Stomach (tissue), 9 donors: Measurements from ENCODE around the gene ANKMY2. TPM values are rescaled to one million over a fixed set of nuclear protein-coding genes. Genes with fewer than 3 reads are reported as not detected.
"Not testable (repeated sequence)": the region's sequence is repeated elsewhere in the genome, so short reads cannot be mapped to it uniquely, and the experiment has no call there.

ENCODE experiments used
- DNase-seq, 2 donors: peaks; one replicate each; pipeline versions ENCODE4 v3.0.0 to v3.0.0-alpha.2; 2013 to 2019
- H3K27ac ChIP-seq, 5 donors: fragments of 200-600 bp in 4 of 5; sonication (generic) in 4 of 5; one replicate each; pipeline ENCODE4 v1.5.1; 2013 to 2019; ENCODE audit warnings: mild to moderate bottlenecking in 1 of 5, moderate library complexity in 1 of 5
- H3K27me3 ChIP-seq, 3 donors: fragments of 200-600 bp; sonication (generic); one replicate each; pipeline ENCODE4 v1.5.1; 2017 to 2019; ENCODE audit warnings: mixed run types in 1 of 3
- H3K36me3 ChIP-seq, 4 donors: fragments of 200-600 bp; sonication (generic); 1 replicate in 3 of 4; 2 replicates in 1 of 4; pipeline ENCODE4 v1.5.1; 2016 to 2019
- H3K4me1 ChIP-seq, 4 donors: fragments of 200-600 bp; sonication (generic); one replicate each; pipeline ENCODE4 v1.5.1; 2016 to 2019
- H3K4me3 ChIP-seq, 4 donors: fragments of 200-600 bp; sonication (generic) in 3 of 4; one replicate each; pipeline ENCODE4 v1.5.1; 2016 to 2019; ENCODE audit warnings: mild to moderate bottlenecking in 1 of 4
- H3K9me3 ChIP-seq, 4 donors: fragments of 200-600 bp; sonication (generic); one replicate each; pipeline ENCODE4 v1.5.1; 2016 to 2019
- EP300 ChIP-seq: sonication (generic); formaldehyde crosslinking; IDR thresholded peaks from one replicate; pipeline ENCODE4 v1.6.1; 2017; ENCODE audit warnings: antibody characterized with exemption
- POLR2A ChIP-seq, 4 donors: fragments of 450-650 bp; IDR thresholded peaks; one replicate each; pipeline ENCODE4 v1.6.1; 2016; ENCODE audit warnings: antibody characterized with exemption in 4 of 4, control low read depth in 2 of 4, mild to moderate bottlenecking in 1 of 4, moderate library complexity in 1 of 4
- POLR2AphosphoS5 ChIP-seq, 3 donors: sonication (generic); formaldehyde crosslinking; IDR thresholded peaks; one replicate each; pipeline ENCODE4 v1.6.1; 2016; ENCODE audit warnings: antibody characterized with exemption in 3 of 3
- WGBS, 5 donors: extraction: QIAGEN DNeasy Blood & Tissue Kit in 3 of 5; methylation state at CpG; one replicate each; pipeline versions ENCODE4 v1.1.5 to v1.1.7; 2013 to 2018; 5-methylcytosine and 5-hydroxymethylcytosine counted together
- intact Hi-C: fragments of 100-400 bp; cut with DNase I; formaldehyde crosslinking; loops from one replicate; pipeline ENCODE4 v1.15.1; 2023; ENCODE audit warnings: low total_unique reads
- polyA plus RNA-seq, 3 donors: library from polyadenylated mRNA; stranded (reverse); fragments of 200-250 nt; gene quantifications; one replicate each; pipeline ENCODE4 v1.2.3, GENCODE V29; 2013
- total RNA-seq, 5 donors: library from RNA; depleted of rRNA; stranded (reverse); fragments of >200 nt; gene quantifications; one replicate each; pipeline versions ENCODE4 v1.1.0 to v1.2.3, GENCODE V29; 2014 to 2016
- TF ChIP-seq, protein P1 (sequence below), 7 experiments: fragments of 450-650 bp in 4 of 7; fragments of 200-600 bp in 3 of 7; sonication (generic) in 3 of 7; IDR thresholded peaks; one replicate each; pipeline ENCODE4 v1.5.1; 2016 to 2019; ENCODE audit warnings: antibody characterized with exemption in 7 of 7, control low read depth in 2 of 7, mild to moderate bottlenecking in 1 of 7
- donor health status: healthy with polysubstance abuse.
- donor health status: Bipolar disorder and iron deficiency.
- donor health status: healthy.

ANKMY2 gene
- total and polyA plus RNA-seq, 8 donors: 2.6 to 39.8 (median 29.0) TPM

GRCh38 chr7:16598015-16598414 lies 47.5 kb downstream of the ANKMY2 start:
- H3K9me3 ChIP-seq: no peaks in the 10 kb centered on the region
- no peak for DNase-seq
- TF ChIP-seq, protein P1, sequence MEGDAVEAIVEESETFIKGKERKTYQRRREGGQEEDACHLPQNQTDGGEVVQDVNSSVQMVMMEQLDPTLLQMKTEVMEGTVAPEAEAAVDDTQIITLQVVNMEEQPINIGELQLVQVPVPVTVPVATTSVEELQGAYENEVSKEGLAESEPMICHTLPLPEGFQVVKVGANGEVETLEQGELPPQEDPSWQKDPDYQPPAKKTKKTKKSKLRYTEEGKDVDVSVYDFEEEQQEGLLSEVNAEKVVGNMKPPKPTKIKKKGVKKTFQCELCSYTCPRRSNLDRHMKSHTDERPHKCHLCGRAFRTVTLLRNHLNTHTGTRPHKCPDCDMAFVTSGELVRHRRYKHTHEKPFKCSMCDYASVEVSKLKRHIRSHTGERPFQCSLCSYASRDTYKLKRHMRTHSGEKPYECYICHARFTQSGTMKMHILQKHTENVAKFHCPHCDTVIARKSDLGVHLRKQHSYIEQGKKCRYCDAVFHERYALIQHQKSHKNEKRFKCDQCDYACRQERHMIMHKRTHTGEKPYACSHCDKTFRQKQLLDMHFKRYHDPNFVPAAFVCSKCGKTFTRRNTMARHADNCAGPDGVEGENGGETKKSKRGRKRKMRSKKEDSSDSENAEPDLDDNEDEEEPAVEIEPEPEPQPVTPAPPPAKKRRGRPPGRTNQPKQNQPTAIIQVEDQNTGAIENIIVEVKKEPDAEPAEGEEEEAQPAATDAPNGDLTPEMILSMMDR (IDR thresholded peaks at IDR 0.05): no peak
- TF ChIP-seq POLR2AphosphoS5 (IDR thresholded peaks at IDR 0.05): no peak
- TF ChIP-seq EP300: no peak
- no peaks in the 10 kb centered on the region for H3K27me3 ChIP-seq
- peaks cover 0 to 12% (median 5%) of the 10 kb centered on the region in 4 donors for H3K4me1 ChIP-seq
- H3K36me3 ChIP-seq: peaks cover 9 to 50% (median 46%) of the 10 kb centered on the region in 4 donors
- intact Hi-C loops: no loop called here
- no peak overlapping the region for H3K4me3 ChIP-seq
- WGBS, 5 donors: 49 to 68% (median 61%) methylated on average over 4 of the region's 4 CpGs
- peak overlapping the region in 3 of 5 donors; percentile 69 to 85 (median 79) for H3K27ac ChIP-seq

GRCh38 chr7:16595596-16595995 lies 50.0 kb downstream of the ANKMY2 start:
- not testable (repeated sequence) for H3K27me3 ChIP-seq
- 64 to 78% (median 66%) methylated on average over 4 of the region's 4 CpGs for WGBS, 5 donors

DNA sequence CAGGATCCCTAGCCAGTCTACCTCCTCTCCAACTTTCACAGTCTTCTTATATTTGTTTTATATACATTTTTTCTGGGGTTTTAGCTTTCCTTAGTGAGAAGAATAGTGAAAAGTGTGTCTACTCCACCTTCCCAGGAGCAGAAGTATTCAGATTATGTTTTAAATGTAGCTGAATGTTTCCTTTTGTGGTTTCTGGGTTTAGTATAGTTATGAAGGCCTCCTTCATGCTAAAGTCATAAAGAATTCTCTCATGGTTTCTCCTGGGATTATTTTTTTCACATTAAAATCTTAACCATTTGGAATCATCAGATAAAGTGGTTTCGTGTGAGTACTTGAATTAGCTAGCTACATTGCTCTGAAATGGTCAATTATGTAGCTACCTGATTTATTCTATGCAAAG lies 50.9 kb downstream of the ANKMY2 start:
- 88 to 100% (median 92%) methylated on average over 1 of the region's 1 CpG for WGBS, 5 donors
- intact Hi-C loops: no loop called here
- Histone ChIP-seq H3K4me3 (no peak overlapping the region), H3K9me3 (no peaks in the 10 kb centered on the region), H3K4me1 (peaks cover 0 to 18% (median 14%) of the 10 kb centered on the region in 4 donors), H3K27me3 (no peaks in the 10 kb centered on the region), H3K36me3 (peaks cover 0 to 17% (median 13%) of the 10 kb centered on the region in 4 donors), H3K27ac (peak overlapping the region in 3 of 5 donors; percentile 14 to 53 (median 52))
- no peak for TF ChIP-seq POLR2A (IDR thresholded peaks at IDR 0.05)
- TF ChIP-seq POLR2AphosphoS5 (IDR thresholded peaks at IDR 0.05): no peak
- TF ChIP-seq, protein P1 (IDR thresholded peaks at IDR 0.05): no peak
- no peak for DNase-seq

More at GRCh38 chr7:16595596-16595995, 50.0 kb downstream of the ANKMY2 start:
- DNase-seq, intact Hi-C loops, H3K27ac ChIP-seq, H3K4me3 ChIP-seq, H3K9me3 ChIP-seq: not testable (repeated sequence)
- H3K4me1 ChIP-seq: peaks cover 0 to 12% (median 7%) of the 10 kb centered on the region in 4 donors
- peaks cover 0 to 26% (median 22%) of the 10 kb centered on the region in 4 donors for H3K36me3 ChIP-seq

- TF ChIP-seq POLR2A (IDR thresholded peaks at IDR 0.05): no peak
- no peak for TF ChIP-seq POLR2AphosphoS5 (IDR thresholded peaks at IDR 0.05)
- no peak for TF ChIP-seq EP300
- TF ChIP-seq, protein P1 (IDR thresholded peaks at IDR 0.05): no peak
- peaks cover 0 to 23% (median 13%) of the 10 kb centered on the region in 4 donors for H3K4me1 ChIP-seq
- H3K9me3 ChIP-seq: no peaks in the 10 kb centered on the region
Measured at GRCh38 chr7:16594061-16594460, 51.5 kb downstream of the ANKMY2 start.

DNA sequence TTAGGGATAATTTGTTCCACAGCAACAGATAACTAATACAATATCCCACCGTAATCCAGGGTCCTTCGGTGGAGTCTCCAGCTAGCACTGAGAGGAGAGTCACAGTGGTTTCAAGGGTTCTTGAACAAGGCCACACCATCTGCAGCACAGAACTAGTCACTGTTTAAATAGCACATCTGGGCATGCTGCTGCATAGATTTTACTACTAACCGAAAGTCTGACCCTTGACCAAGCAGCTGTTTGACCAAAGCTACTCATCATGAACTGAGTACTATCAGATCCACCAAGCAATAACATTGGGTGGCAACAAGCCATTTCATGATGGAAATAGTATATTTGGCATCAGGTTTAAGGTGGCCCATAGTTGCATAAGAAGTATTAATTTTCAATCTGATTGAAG lies 53.2 kb downstream of the ANKMY2 start:
- Histone ChIP-seq H3K27me3 (no peaks in the 10 kb centered on the region), H3K4me1 (peaks cover 0 to 19% (median 12%) of the 10 kb centered on the region in 4 donors), H3K27ac (no peak overlapping the region), H3K4me3 (no peak overlapping the region), H3K36me3 (no peaks in the 10 kb centered on the region), H3K9me3 (no peaks in the 10 kb centered on the region)
- DNase-seq: no peak
- no peak for TF ChIP-seq EP300
- intact Hi-C loops: no loop called here
- 64 to 84% (median 74%) methylated on average over 3 of the region's 3 CpGs for WGBS, 5 donors

More at GRCh38 chr7:16594061-16594460, 51.5 kb downstream of the ANKMY2 start:
- Histone ChIP-seq H3K27ac (peak overlapping the region in 2 of 5 donors; percentile 52 to 53), H3K27me3 (no peaks in the 10 kb centered on the region), H3K4me3 (no peak overlapping the region), H3K36me3 (peaks cover 0 to 11% (median 7%) of the 10 kb centered on the region in 4 donors)
- no peak for DNase-seq
- intact Hi-C loops: no loop called here
